ENCODE results near the gene CDADC1. TPM values are rescaled to one million over a fixed set of nuclear protein-coding genes. Genes with fewer than 3 reads are reported as not detected.

The CDADC1 gene
- total RNA-seq, 1 experiment from 2014 or later: 7.6 TPM

GRCh38 chr13:49342454-49342853, 94.7 kb downstream of the CDADC1 start:
- CTCF ChIA-PET: no interaction called here
- Histone ChIP-seq H3K79me2 (ENCODE audit: insufficient read depth, low read length) (no peaks in the 10 kb centered on the region), H2AFZ (ENCODE audit: low read depth, low read length, poor library complexity, severe bottlenecking) (no peak overlapping the region), H3K9ac (ENCODE audit: low read length) (no peak overlapping the region), H3K36me3 (ENCODE audit: control insufficient read depth in 1 of 2, insufficient read depth in 2 of 2, low read length in 2 of 2) (no peaks in the 10 kb centered on the region), H4K20me1 (ENCODE audit: insufficient read depth) (no peaks in the 10 kb centered on the region), H3K9me3 (ENCODE audit: control insufficient read depth in 1 of 2, insufficient read depth in 1 of 2, low read depth in 1 of 2, low read length in 2 of 2) (no peaks in the 10 kb centered on the region), H3K4me3 (replicated peaks in 1 of 2; ENCODE audit: low read depth in 1 of 2, low read length in 2 of 2) (no peak overlapping the region), H3K27ac (ENCODE audit: low read depth, low read length) (no peak overlapping the region), H3K4me2 (ENCODE audit: low read length) (no peak overlapping the region), H3K27me3 (ENCODE audit: insufficient read depth, low read length) (no peaks in the 10 kb centered on the region), H3K9me2 (ENCODE audit: insufficient read depth) (no peaks in the 10 kb centered on the region), H3K4me1 (ENCODE audit: control insufficient read depth in 1 of 2, insufficient read depth in 2 of 2, low read length in 2 of 2) (no peaks in the 10 kb centered on the region)
- POLR2A ChIA-PET: no interaction called here
- DNase-seq (ENCODE audit: low read depth, low spot score) (no peak), ATAC-seq (no peak)
- TF ChIP-seq REST (IDR thresholded peaks at IDR 0.05; ENCODE audit: low read depth) (no peak), CBX3 (IDR thresholded peaks at IDR 0.05; ENCODE audit: low read depth) (no peak), EZH2 (IDR thresholded peaks at IDR 0.05) (no peak), ZFX (IDR thresholded peaks at IDR 0.05) (no peak), SRF (IDR thresholded peaks at IDR 0.05; ENCODE audit: low read depth) (no peak), POLR2A (IDR thresholded peaks at IDR 0.05; ENCODE audit: borderline replicate concordance, extremely low read depth, insufficient read depth, insufficient read length) (no peak), JUND (IDR thresholded peaks at IDR 0.05) (no peak), CEBPB (IDR thresholded peaks at IDR 0.05; ENCODE audit: low read depth) (no peak), FOSL1 (IDR thresholded peaks at IDR 0.05; ENCODE audit: low read depth) (no peak), EGR1 (IDR thresholded peaks at IDR 0.05; ENCODE audit: low read depth) (no peak), EZH2phosphoT487 (IDR thresholded peaks at IDR 0.05; ENCODE audit: borderline replicate concordance) (no peak), YY1 (IDR thresholded peaks at IDR 0.05; ENCODE audit: extremely low read depth, insufficient replicate concordance, low read depth, low read length) (no peak), TCF7L2 (IDR thresholded peaks at IDR 0.05; ENCODE audit: borderline replicate concordance, extremely low read depth, insufficient read depth, insufficient read length) (no peak)
- TF ChIP-seq, protein P1, sequence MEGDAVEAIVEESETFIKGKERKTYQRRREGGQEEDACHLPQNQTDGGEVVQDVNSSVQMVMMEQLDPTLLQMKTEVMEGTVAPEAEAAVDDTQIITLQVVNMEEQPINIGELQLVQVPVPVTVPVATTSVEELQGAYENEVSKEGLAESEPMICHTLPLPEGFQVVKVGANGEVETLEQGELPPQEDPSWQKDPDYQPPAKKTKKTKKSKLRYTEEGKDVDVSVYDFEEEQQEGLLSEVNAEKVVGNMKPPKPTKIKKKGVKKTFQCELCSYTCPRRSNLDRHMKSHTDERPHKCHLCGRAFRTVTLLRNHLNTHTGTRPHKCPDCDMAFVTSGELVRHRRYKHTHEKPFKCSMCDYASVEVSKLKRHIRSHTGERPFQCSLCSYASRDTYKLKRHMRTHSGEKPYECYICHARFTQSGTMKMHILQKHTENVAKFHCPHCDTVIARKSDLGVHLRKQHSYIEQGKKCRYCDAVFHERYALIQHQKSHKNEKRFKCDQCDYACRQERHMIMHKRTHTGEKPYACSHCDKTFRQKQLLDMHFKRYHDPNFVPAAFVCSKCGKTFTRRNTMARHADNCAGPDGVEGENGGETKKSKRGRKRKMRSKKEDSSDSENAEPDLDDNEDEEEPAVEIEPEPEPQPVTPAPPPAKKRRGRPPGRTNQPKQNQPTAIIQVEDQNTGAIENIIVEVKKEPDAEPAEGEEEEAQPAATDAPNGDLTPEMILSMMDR (IDR thresholded peaks at IDR 0.05 in 2 of 3, conservative IDR thresholded peaks at IDR 0.05 in 1 of 3; ENCODE audit: borderline replicate concordance in 1 of 3, insufficient read depth in 1 of 3, low read depth in 2 of 3, low read length in 2 of 3): no peak
- RAD21 ChIA-PET (ENCODE audit: low non-redundant PET in 1 of 2, low total read pairs in 2 of 2, uncharacterized antibody in 2 of 2, unreplicated experiment in 2 of 2): no interaction called here
- BruUV-seq (replicated peaks): no TSS peak
- intact Hi-C loops (cut with micrococcal nuclease): no loop called here

Other genes with a start within 250 kb of the CDADC1 start
- not detected for gene MLNR, start 27.6 kb upstream of the CDADC1 start, total RNA-seq (2021; ENCODE audit: unreplicated experiment)
- gene CAB39L, start 196.1 kb downstream of the CDADC1 start, total RNA-seq (2021; ENCODE audit: unreplicated experiment): 6.1 TPM
- 5.2 TPM for gene SETDB2, start 196.3 kb downstream of the CDADC1 start, total RNA-seq (2021; ENCODE audit: unreplicated experiment)
- 12.1 TPM for gene PHF11, start 248.0 kb downstream of the CDADC1 start, total RNA-seq (2021; ENCODE audit: unreplicated experiment)